Astrocyte of the spinal cord (primary cell): ENCODE measurements around the gene SLC35A5.
"Not testable (repeated sequence)": the region's sequence is repeated elsewhere in the genome, so short reads cannot be mapped to it uniquely, and the experiment has no call there.

Experiments
- DNase-seq: peaks from one replicate; pipeline ENCODE4 v3.0.0; 2011; ENCODE audit warnings: low read depth, low spot score
- H3K4me3 ChIP-seq: 2 replicates; pipeline ENCODE4 v1.5.1; 2011; ENCODE audit warnings: low read depth, mild to moderate bottlenecking, low read length, moderate library complexity
- in situ Hi-C: cut with HindIII; loops from 2 replicates; pipeline ENCODE4 v1.10.0; 2017; ENCODE audit warnings: low sequenced_read_pairs
- TF ChIP-seq, protein P1 (sequence below): IDR thresholded peaks from 2 replicates; pipeline ENCODE4 v1.5.1; 2012; ENCODE audit warnings: low read depth, mild to moderate bottlenecking, low read length, inconsistent platforms

SLC35A5 gene

DNA sequence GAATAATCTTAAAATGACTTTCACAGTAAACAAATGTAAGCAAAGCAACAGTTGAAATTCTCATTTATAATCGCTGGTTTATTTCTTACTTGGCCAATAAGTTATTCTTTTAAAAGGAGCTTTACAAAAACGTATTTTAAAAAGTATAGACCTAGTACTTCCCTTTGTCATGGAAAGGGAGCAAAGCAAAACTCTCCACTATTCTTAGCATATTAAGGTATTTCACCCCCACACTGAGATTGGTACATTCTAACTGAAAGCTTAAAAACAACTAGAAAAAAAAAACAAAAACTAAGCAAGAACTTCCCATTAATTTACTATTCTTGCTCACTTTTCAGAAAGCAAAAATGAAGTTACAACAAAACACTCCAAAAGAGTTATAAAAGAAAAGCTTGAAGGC lies 1.5 kb upstream of the SLC35A5 start:
- TF ChIP-seq, protein P1, sequence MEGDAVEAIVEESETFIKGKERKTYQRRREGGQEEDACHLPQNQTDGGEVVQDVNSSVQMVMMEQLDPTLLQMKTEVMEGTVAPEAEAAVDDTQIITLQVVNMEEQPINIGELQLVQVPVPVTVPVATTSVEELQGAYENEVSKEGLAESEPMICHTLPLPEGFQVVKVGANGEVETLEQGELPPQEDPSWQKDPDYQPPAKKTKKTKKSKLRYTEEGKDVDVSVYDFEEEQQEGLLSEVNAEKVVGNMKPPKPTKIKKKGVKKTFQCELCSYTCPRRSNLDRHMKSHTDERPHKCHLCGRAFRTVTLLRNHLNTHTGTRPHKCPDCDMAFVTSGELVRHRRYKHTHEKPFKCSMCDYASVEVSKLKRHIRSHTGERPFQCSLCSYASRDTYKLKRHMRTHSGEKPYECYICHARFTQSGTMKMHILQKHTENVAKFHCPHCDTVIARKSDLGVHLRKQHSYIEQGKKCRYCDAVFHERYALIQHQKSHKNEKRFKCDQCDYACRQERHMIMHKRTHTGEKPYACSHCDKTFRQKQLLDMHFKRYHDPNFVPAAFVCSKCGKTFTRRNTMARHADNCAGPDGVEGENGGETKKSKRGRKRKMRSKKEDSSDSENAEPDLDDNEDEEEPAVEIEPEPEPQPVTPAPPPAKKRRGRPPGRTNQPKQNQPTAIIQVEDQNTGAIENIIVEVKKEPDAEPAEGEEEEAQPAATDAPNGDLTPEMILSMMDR, result no peak
- peak overlapping the region; percentile 68 for H3K4me3 ChIP-seq
- no peak for DNase-seq
- in situ Hi-C loops, result no loop called here

DNA sequence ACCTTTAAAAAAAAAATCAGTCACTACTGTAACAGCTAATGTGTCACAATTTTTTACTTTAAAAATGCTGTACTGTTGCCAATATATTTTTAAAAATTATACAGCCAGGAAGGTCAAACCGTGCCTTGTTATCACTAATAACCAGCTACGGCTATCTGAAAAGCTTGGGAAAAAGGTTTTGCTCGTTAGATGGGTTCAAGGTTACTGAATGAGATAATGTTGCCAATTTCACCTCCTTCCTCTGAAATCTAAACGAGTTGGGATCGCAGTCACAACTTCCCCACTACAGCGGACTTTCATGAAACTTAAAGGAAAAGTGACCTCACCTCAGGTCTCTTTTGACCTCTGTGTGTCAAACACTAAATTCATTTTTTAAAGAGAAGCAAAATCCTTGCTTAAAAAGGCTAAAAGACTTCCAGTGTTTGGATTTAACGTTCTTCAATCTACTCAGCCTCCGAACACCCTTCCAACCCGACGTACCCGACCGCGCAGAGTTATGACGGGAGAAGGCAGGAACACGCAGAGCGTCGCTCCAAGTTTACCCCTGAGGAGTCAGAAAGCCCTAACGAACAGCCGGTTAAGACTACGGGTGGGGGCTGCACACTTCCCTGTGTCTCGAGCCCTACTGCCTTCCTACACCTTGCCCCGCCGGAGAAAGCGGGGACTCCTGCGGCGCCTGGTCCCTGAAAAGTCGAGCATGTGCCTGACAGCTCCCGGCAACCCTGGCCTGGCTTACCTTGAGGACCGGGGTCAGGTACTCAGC lies 943 bp upstream of the SLC35A5 start:
- DNase-seq, result peak; percentile 86
- TF ChIP-seq, protein P1, result no peak
- in situ Hi-C loops, result no loop called here
- peak overlapping the region; percentile 68 for H3K4me3 ChIP-seq

DNA sequence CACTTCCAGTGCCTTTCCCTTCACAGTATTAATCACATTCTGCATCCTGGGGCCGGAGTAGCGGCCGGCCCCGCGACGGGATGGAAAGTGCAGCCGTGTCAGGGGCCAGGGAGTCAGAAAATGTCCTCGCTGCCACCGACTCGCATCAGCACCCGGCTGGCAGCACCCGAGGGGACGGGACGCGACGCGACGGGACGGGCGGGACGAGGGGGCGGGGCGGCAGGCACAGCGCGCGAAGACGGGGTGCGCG lies 436 bp upstream of the SLC35A5 start:
- DNase-seq, result no peak
- TF ChIP-seq, protein P1, result no peak
- peak overlapping the region; percentile 68 for H3K4me3 ChIP-seq
- in situ Hi-C loops, result no loop called here

DNA sequence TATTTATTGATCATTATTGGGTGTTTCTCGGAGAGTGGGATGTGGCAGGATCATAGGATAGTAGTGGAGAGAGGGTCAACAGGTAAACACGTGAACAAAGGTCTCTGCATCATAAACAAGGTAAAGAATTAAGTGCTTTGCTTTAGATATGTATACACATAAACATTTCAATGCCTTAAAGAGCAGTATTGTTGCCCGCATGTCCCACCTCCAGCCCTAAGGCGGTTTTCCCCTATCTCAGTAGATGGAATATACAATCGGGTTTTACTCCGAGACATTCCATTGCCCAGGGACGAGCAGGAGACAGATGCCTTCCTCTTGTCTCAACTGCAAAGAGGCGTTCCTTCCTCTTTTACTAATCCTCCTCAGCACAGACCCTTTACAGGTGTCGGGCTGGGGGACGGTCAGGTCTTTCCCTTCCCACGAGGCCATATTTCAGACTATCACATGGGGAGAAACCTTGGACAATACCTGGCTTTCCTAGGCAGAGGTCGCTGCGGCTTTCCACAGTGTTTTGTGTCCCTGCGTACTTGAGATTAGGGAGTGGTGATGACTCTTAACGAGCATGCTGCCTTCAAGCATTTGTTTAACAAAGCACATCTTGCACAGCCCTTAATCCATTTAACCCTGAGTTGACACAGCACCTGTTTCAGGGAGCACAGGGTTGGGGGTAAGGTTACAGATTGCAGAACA lies 2.5 kb downstream of the SLC35A5 start:
- H3K4me3 ChIP-seq, DNase-seq, in situ Hi-C loops: not testable (repeated sequence)

DNA sequence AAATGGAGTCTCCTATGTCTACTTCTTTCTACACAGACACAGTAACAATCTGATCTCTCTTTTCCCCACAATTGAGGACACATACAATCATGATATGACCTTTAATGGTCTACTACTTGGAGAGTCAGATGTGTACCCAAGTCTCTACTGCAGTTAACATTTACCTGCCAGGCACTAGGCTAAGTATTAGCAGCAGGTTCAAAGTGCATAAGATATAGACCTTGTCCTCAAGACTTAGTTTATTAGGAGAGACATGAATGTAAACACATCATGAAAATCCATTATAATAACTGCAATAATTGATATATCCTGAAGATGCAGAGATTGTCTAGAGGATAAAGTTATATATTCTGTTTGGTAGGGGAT lies 3.1 kb downstream of the SLC35A5 start:
- no peak overlapping the region for H3K4me3 ChIP-seq
- TF ChIP-seq, protein P1, result no peak
- in situ Hi-C loops, result no loop called here
- DNase-seq, result no peak

DNA sequence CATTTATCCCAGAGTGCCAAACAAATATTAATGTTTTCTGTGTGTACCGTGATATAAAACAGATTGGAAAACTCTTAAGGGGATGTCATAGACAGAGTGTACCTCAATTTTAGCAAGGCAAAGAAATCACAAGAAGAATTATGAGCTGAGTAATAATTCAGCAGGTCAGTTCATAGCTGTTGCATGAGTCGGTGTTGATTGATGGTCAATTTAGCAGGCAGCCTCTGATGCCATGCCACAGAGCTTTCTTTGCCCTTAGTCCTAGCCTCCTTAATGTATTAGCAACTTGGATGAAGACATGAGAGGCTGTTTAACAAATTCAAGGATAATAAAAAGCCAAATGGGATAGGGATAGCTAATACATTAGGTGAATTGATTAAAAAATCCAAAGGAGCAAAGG lies 6.8 kb downstream of the SLC35A5 start:
- H3K4me3 ChIP-seq, result no peak overlapping the region
- in situ Hi-C loops, result no loop called here
- DNase-seq, result no peak
- TF ChIP-seq, protein P1, result no peak

DNA sequence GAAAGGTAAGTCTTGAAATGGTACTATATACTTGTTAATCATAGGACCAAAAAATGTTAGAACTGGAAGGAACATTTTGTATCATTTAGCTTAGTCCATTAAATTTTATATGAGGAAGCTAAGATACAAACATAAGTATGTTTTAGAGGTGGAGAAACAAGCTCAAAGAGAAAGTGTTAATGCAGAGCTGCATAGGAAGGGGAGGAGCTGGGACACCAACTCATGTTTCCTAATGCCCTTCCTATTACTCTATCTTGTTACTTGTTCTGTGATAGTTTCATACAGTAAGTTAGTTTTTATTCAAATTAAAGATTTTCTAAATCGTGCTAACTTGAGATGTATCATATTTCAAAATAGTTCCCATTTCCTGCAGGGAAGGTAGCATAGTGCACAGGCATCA lies 7.4 kb downstream of the SLC35A5 start:
- in situ Hi-C loops, result no loop called here
- H3K4me3 ChIP-seq, result no peak overlapping the region
- no peak for DNase-seq
- TF ChIP-seq, protein P1, result no peak
